ENCODE measurements around the gene ADAM12. TPM values are rescaled to one million over a fixed set of nuclear protein-coding genes. Genes with fewer than 3 reads are reported as not detected.

Gene ADAM12
- total RNA-seq, 4 donors from 2014 or later, result 0.19 to 2.6 (median 1.5) TPM

DNA sequence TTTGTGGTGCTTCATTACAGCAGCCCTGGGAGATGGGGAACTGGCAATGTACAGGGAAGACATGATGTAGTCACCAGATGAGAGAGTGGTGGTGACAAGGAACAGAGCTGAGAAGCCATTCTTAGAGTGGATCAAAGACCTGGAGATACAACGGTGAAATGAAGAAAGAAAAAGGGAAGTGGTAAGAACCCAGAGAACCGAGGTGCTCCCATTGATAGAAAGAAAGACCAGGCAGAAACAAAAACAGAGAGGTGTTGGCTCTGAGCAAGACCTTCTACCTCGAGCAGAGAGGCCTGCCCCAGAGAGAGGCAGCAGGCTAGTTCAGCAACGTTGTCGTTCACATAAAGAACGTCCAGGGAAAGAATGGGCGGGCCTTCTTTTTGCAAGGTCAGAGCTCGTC, 186.7 kb downstream of the ADAM12 start:
- no peaks in the 10 kb centered on the region for H3K4me1 ChIP-seq
- no peaks in the 10 kb centered on the region for H3K27me3 ChIP-seq
- DNase-seq (ENCODE audit: low spot score in 2 of 2), result no peak
- H3K4me3 ChIP-seq, result no peak overlapping the region
- no peak overlapping the region for H3K27ac ChIP-seq
- no peaks in the 10 kb centered on the region for H3K36me3 ChIP-seq
- WGBS, result 83% methylated on average over 8 of the region's 8 CpGs
- no peak for TF ChIP-seq EP300 (IDR thresholded peaks at IDR 0.05)
- no peaks in the 10 kb centered on the region for H3K9me3 ChIP-seq

DNA sequence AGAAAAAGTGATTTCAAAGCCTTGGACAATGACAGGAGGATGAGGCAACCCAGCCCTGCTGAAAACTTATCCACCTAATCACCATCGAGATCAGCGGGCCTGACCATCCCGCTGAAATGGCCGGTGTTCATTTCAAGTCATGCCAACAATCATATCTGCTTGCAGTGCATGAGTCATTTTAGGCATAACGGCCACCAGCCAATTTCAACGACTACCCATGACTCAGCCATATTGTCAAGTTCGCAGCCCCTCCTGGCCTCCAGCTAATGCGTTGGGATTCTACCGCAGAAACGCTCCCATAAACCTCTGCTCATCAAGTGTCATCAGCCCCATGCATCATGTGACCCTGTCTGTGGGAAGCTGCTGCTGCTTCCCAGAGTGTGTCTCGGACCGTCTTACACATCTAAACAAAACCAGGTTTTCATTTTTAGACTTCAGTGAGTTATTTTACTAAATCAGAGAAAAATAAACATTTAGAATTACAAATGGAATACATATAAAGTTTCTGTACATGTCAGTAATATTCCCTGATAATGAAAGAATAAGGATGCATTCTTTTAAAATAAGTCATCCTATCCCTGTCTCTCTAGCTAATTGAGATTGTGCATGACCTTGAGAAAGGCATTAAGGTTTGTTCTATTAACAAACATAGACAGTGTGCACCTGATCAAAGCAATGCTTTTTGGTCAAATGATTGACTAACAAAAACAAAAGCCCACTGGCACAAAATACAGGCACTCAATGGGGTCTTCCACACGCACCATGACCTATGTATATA, 188.9 kb downstream of the ADAM12 start:
- no peak for DNase-seq (ENCODE audit: low spot score in 2 of 2)
- Histone ChIP-seq H3K27me3 (no peaks in the 10 kb centered on the region), H3K4me1 (no peaks in the 10 kb centered on the region), H3K4me3 (no peak overlapping the region), H3K36me3 (no peaks in the 10 kb centered on the region), H3K9me3 (no peaks in the 10 kb centered on the region), H3K27ac (no peak overlapping the region)
- TF ChIP-seq POLR2A (IDR thresholded peaks at IDR 0.05), result no peak
- TF ChIP-seq, protein P1, sequence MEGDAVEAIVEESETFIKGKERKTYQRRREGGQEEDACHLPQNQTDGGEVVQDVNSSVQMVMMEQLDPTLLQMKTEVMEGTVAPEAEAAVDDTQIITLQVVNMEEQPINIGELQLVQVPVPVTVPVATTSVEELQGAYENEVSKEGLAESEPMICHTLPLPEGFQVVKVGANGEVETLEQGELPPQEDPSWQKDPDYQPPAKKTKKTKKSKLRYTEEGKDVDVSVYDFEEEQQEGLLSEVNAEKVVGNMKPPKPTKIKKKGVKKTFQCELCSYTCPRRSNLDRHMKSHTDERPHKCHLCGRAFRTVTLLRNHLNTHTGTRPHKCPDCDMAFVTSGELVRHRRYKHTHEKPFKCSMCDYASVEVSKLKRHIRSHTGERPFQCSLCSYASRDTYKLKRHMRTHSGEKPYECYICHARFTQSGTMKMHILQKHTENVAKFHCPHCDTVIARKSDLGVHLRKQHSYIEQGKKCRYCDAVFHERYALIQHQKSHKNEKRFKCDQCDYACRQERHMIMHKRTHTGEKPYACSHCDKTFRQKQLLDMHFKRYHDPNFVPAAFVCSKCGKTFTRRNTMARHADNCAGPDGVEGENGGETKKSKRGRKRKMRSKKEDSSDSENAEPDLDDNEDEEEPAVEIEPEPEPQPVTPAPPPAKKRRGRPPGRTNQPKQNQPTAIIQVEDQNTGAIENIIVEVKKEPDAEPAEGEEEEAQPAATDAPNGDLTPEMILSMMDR (IDR thresholded peaks at IDR 0.05), result no peak
- no peak for TF ChIP-seq EP300 (IDR thresholded peaks at IDR 0.05)
- TF ChIP-seq POLR2AphosphoS5 (IDR thresholded peaks at IDR 0.05), result no peak
- 73% methylated on average over 13 of the region's 13 CpGs for WGBS

DNA sequence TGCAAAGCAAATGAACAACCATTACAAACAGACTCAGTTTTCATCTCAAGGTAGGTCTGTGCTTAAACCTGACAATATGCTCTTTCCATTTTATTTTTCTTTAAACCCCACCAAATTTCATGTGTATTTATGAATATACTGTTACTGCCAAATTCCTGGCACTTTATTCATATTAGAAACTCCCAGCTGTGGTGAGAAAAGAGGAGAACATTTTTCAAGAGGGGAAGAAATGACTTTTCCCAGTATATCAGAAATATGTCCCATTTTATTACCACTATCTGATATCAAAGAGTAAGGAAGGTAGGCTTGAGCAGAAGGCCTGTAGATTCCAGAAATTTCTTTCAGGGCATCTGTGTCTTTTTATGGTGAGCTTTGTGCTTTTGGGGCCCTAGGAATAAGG, 189.6 kb downstream of the ADAM12 start:
- DNase-seq (ENCODE audit: low spot score in 2 of 2), result no peak

DNA sequence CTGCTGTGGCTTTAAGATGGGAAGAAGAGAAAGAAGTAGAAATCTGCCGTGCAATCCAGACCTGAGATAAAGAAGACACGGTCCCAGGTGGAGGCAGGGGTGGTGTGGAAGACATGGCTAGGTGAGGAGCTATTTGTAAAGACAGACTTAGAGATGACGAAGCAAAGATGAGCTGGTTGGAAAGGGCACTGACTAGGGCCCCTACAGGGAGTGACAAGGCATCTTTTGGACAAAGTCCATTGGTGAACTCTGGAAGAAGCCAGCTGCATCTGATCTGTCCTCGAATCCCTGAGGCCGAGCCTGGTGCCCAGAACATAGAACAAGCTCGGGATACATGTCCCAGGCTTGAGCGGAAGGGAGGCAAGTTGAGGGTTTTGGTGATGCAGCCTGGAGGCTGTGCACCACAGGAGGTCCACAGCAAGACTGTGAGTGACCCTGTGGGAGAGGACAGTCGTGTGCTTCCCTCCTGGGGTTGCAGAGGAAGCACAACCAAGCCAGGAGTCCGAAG, 191.2 kb downstream of the ADAM12 start:
- Histone ChIP-seq H3K36me3 (no peaks in the 10 kb centered on the region), H3K27ac (no peak overlapping the region), H3K4me3 (no peak overlapping the region), H3K4me1 (no peaks in the 10 kb centered on the region), H3K9me3 (no peaks in the 10 kb centered on the region), H3K27me3 (no peaks in the 10 kb centered on the region)
- no peak for DNase-seq (ENCODE audit: low spot score in 2 of 2)
- TF ChIP-seq EP300 (IDR thresholded peaks at IDR 0.05) (no peak), POLR2A (IDR thresholded peaks at IDR 0.05) (no peak), POLR2AphosphoS5 (IDR thresholded peaks at IDR 0.05) (no peak)
- TF ChIP-seq, protein P1 (IDR thresholded peaks at IDR 0.05), result no peak
- WGBS, result 95% methylated on average over 9 of the region's 9 CpGs

More for the DNA sequence above, 189.6 kb downstream of the ADAM12 start:
- TF ChIP-seq POLR2AphosphoS5 (IDR thresholded peaks at IDR 0.05) (no peak), EP300 (IDR thresholded peaks at IDR 0.05) (no peak), POLR2A (IDR thresholded peaks at IDR 0.05) (no peak)
- TF ChIP-seq, protein P1 (IDR thresholded peaks at IDR 0.05), result no peak
- Histone ChIP-seq H3K4me3 (no peak overlapping the region), H3K27me3 (no peaks in the 10 kb centered on the region), H3K9me3 (no peaks in the 10 kb centered on the region), H3K4me1 (no peaks in the 10 kb centered on the region), H3K36me3 (no peaks in the 10 kb centered on the region), H3K27ac (no peak overlapping the region)

DNA sequence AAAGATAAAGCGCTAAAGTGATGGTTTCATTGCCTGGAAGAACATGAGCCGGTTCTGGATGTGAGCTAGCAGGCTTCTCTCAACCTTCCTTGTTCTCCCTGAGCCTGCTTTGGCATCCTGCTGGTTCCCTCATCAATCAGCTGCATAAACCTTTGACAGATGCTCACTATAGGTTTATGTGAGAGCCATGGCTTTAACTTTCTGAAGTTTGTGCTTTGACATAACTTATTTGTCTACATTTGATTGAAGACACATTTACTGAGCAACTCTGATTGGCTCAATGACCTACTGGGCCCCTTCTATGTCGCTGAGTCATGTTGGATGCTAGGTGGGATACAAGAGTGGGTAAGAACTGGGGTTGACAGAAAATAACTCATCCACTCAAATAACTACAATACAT, 192.0 kb downstream of the ADAM12 start:
- Histone ChIP-seq H3K9me3 (no peaks in the 10 kb centered on the region), H3K27ac (no peak overlapping the region), H3K27me3 (no peaks in the 10 kb centered on the region), H3K4me1 (no peaks in the 10 kb centered on the region), H3K4me3 (no peak overlapping the region), H3K36me3 (no peaks in the 10 kb centered on the region)
- no peak for TF ChIP-seq EP300 (IDR thresholded peaks at IDR 0.05)
- TF ChIP-seq, protein P1 (IDR thresholded peaks at IDR 0.05), result no peak
- DNase-seq (ENCODE audit: low spot score in 2 of 2), result no peak
- 89% methylated on average over 3 of the region's 3 CpGs for WGBS

Data from suprapubic skin (tissue), 4 donors.